BLaER1 treated with 17β-estradiol and CSF1 and Interleukin-3, amounts not matched to agents 10 nM and 100 nM (cell line): ENCODE results near the gene GPR32.

ENCODE experiments used
- H3K27ac ChIP-seq, 11 experiments: shearing (Covaris generic); formaldehyde crosslinking; 2 replicates each; pipeline ENCODE4 v1.8.1; 2022
- H3K27me3 ChIP-seq, 11 experiments: shearing (Covaris generic); formaldehyde crosslinking; 2 replicates each; pipeline ENCODE4 v1.8.1; 2022
- H3K36me3 ChIP-seq, 11 experiments: shearing (Covaris generic); formaldehyde crosslinking; 2 replicates each; pipeline ENCODE4 v1.8.1; 2022
- H3K4me1 ChIP-seq, 10 experiments: shearing (Covaris generic); formaldehyde crosslinking; 2 replicates each; pipeline ENCODE4 v1.8.1; 2022
- H3K4me2 ChIP-seq, 11 experiments: shearing (Covaris generic); formaldehyde crosslinking; 2 replicates each; pipeline ENCODE4 v1.8.1; 2022
- H3K4me3 ChIP-seq, 10 experiments: shearing (Covaris generic); formaldehyde crosslinking; 2 replicates each; pipeline ENCODE4 v1.8.1; 2022
- H3K9ac ChIP-seq, 11 experiments: shearing (Covaris generic); formaldehyde crosslinking; 2 replicates each; pipeline ENCODE4 v1.8.1; 2022
- H3K9me3 ChIP-seq, 11 experiments: shearing (Covaris generic); formaldehyde crosslinking; replicated peaks in 1 of 11; 2 replicates each; pipeline ENCODE4 v1.8.1; 2022
- H4K20me1 ChIP-seq, 11 experiments: shearing (Covaris generic); formaldehyde crosslinking; 2 replicates each; pipeline ENCODE4 v1.8.1; 2022
- Cebpa-rat ChIP-seq, 11 experiments: shearing (Covaris generic); IDR thresholded peaks; 2 replicates each; pipeline ENCODE4 v1.8.1; 2022

The GPR32 gene

GRCh38 chr19:50815439-50815838 is 45.2 kb downstream of the GPR32 start:
- Histone ChIP-seq H3K27ac (no peak overlapping the region), H4K20me1 (no peaks in the 10 kb centered on the region), H3K36me3 (no peaks in the 10 kb centered on the region), H3K27me3 (no peaks in the 10 kb centered on the region), H3K9ac (no peak overlapping the region), H3K4me1 (peaks cover 25 to 36% (median 35%) of the 10 kb centered on the region in 10 experiments), H3K4me2 (no peak overlapping the region), H3K9me3 (peaks cover 0 to 5% (median 0%) of the 10 kb centered on the region in 11 experiments; a peak in 1 of 22 replicates), H3K4me3 (no peak overlapping the region)
- no peak for TF ChIP-seq Cebpa-rat (IDR thresholded peaks at IDR 0.05)

GRCh38 chr19:50817941-50818858 is 47.9 kb downstream of the GPR32 start:
- peak overlapping the region; percentile 85 to 98 (median 94) for H3K4me2 ChIP-seq
- no peaks in the 10 kb centered on the region for H3K36me3 ChIP-seq
- no peaks in the 10 kb centered on the region for H4K20me1 ChIP-seq
- no peak overlapping the region for H3K27ac ChIP-seq
- H3K27me3 ChIP-seq = no peaks in the 10 kb centered on the region
- H3K4me3 ChIP-seq = peak overlapping the region; percentile 49 to 71 (median 56)
- H3K9ac ChIP-seq = peak overlapping the region in 6 of 11 experiments; percentile 9 to 44 (median 30); a peak in 3 of 22 replicates
- TF ChIP-seq Cebpa-rat (IDR thresholded peaks at IDR 0.05) = no peak
- H3K4me1 ChIP-seq = peaks cover 44 to 62% (median 61%) of the 10 kb centered on the region in 10 experiments
- H3K9me3 ChIP-seq = peaks cover 0 to 5% (median 0%) of the 10 kb centered on the region in 11 experiments; a peak in 1 of 22 replicates

GRCh38 chr19:50818859-50819472 is 48.7 kb downstream of the GPR32 start:
- peaks cover 0 to 5% (median 0%) of the 10 kb centered on the region in 11 experiments; a peak in 1 of 22 replicates for H3K9me3 ChIP-seq

GRCh38 chr19:50819636-50820035 is 49.4 kb downstream of the GPR32 start:
- no peaks in the 10 kb centered on the region for H3K27me3 ChIP-seq
- peaks cover 0 to 5% (median 0%) of the 10 kb centered on the region in 11 experiments; a peak in 1 of 22 replicates for H3K9me3 ChIP-seq
- H3K27ac ChIP-seq = peak overlapping the region in 4 of 11 experiments; percentile 51 to 76 (median 67); a peak in 3 of 22 replicates
- H4K20me1 ChIP-seq = no peaks in the 10 kb centered on the region
- peak overlapping the region; percentile 85 to 98 (median 94) for H3K4me2 ChIP-seq
- H3K4me3 ChIP-seq = peak overlapping the region in 9 of 10 experiments; percentile 22 to 63 (median 43); a peak in 11 of 20 replicates
- TF ChIP-seq Cebpa-rat (IDR thresholded peaks at IDR 0.05) = no peak
- peaks cover 52 to 76% (median 73%) of the 10 kb centered on the region in 10 experiments for H3K4me1 ChIP-seq
- H3K36me3 ChIP-seq = no peaks in the 10 kb centered on the region
- H3K9ac ChIP-seq = peak overlapping the region in 9 of 11 experiments; percentile 61 to 72 (median 71); a peak in 13 of 22 replicates

More at GRCh38 chr19:50818859-50819472, 48.7 kb downstream of the GPR32 start:
- peak overlapping the region in 4 of 10 experiments; percentile 49 to 63 (median 59); a peak in 5 of 20 replicates for H3K4me3 ChIP-seq
- peak overlapping the region in 1 of 11 experiments; percentile 39; a peak in 1 of 22 replicates for H3K9ac ChIP-seq
- no peak for TF ChIP-seq Cebpa-rat (IDR thresholded peaks at IDR 0.05)
- H3K36me3 ChIP-seq = no peaks in the 10 kb centered on the region
- H4K20me1 ChIP-seq = no peaks in the 10 kb centered on the region
- peak overlapping the region; percentile 85 to 98 (median 94) for H3K4me2 ChIP-seq
- H3K4me1 ChIP-seq = peaks cover 52 to 70% (median 69%) of the 10 kb centered on the region in 10 experiments
- H3K27me3 ChIP-seq = no peaks in the 10 kb centered on the region
- H3K27ac ChIP-seq = no peak overlapping the region

GRCh38 chr19:50820086-50820485 is 49.8 kb downstream of the GPR32 start:
- H3K4me1 ChIP-seq = peaks cover 52 to 76% (median 73%) of the 10 kb centered on the region in 10 experiments
- H3K27ac ChIP-seq = peak overlapping the region in 9 of 11 experiments; percentile 13 to 78 (median 66); a peak in 15 of 22 replicates

GRCh38 chr19:50820549-50821247 is 50.4 kb downstream of the GPR32 start:
- H4K20me1 ChIP-seq = no peaks in the 10 kb centered on the region
- H3K36me3 ChIP-seq = no peaks in the 10 kb centered on the region
- peak overlapping the region; percentile 85 to 98 (median 94) for H3K4me2 ChIP-seq
- H3K27ac ChIP-seq = peak overlapping the region; percentile 51 to 78 (median 66); a peak in 20 of 22 replicates
- H3K9ac ChIP-seq = peak overlapping the region; percentile 57 to 72 (median 70); a peak in 19 of 22 replicates
- H3K9me3 ChIP-seq = 0 out of 22 replicates have a peak, but pooled peaks cover 0 to 1% (median 0%) of the 10 kb centered on the region in 11 experiments
- H3K4me1 ChIP-seq = peaks cover 52 to 76% (median 73%) of the 10 kb centered on the region in 10 experiments
- H3K4me3 ChIP-seq = peak overlapping the region; percentile 26 to 63 (median 44); a peak in 16 of 20 replicates
- TF ChIP-seq Cebpa-rat (IDR thresholded peaks at IDR 0.05) = no peak
- H3K27me3 ChIP-seq = no peaks in the 10 kb centered on the region

More at GRCh38 chr19:50820086-50820485, 49.8 kb downstream of the GPR32 start:
- no peaks in the 10 kb centered on the region for H3K36me3 ChIP-seq
- TF ChIP-seq Cebpa-rat (IDR thresholded peaks at IDR 0.05) = no peak
- H3K27me3 ChIP-seq = no peaks in the 10 kb centered on the region
- H3K9me3 ChIP-seq = peaks cover 0 to 5% (median 0%) of the 10 kb centered on the region in 11 experiments; a peak in 1 of 22 replicates
- no peaks in the 10 kb centered on the region for H4K20me1 ChIP-seq
- peak overlapping the region; percentile 22 to 63 (median 44); a peak in 14 of 20 replicates for H3K4me3 ChIP-seq
- peak overlapping the region in 10 of 11 experiments; percentile 57 to 72 (median 70); a peak in 16 of 22 replicates for H3K9ac ChIP-seq
- peak overlapping the region; percentile 85 to 98 (median 94) for H3K4me2 ChIP-seq

GRCh38 chr19:50821248-50821612 is 51.0 kb downstream of the GPR32 start:
- Histone ChIP-seq H4K20me1 (no peaks in the 10 kb centered on the region), H3K27ac (peak overlapping the region in 10 of 11 experiments; percentile 19 to 76 (median 65); a peak in 19 of 22 replicates), H3K27me3 (no peaks in the 10 kb centered on the region), H3K9ac (peak overlapping the region in 8 of 11 experiments; percentile 37 to 71 (median 66); a peak in 16 of 22 replicates), H3K4me2 (peak overlapping the region; percentile 74 to 98 (median 94)), H3K36me3 (no peaks in the 10 kb centered on the region), H3K4me3 (peak overlapping the region; percentile 5 to 58 (median 39); a peak in 14 of 20 replicates), H3K4me1 (peaks cover 52 to 77% (median 73%) of the 10 kb centered on the region in 10 experiments), H3K9me3 (peaks cover 0 to 3% (median under 1%) of the 10 kb centered on the region in 11 experiments; a peak in 15 of 22 replicates)
- TF ChIP-seq Cebpa-rat (IDR thresholded peaks at IDR 0.05) = no peak
